Measurements from ENCODE around the gene UBE4B.
"Not testable (repeated sequence)": the region's sequence is repeated elsewhere in the genome, so short reads cannot be mapped to it uniquely, and the experiment has no call there.

The UBE4B gene

DNA sequence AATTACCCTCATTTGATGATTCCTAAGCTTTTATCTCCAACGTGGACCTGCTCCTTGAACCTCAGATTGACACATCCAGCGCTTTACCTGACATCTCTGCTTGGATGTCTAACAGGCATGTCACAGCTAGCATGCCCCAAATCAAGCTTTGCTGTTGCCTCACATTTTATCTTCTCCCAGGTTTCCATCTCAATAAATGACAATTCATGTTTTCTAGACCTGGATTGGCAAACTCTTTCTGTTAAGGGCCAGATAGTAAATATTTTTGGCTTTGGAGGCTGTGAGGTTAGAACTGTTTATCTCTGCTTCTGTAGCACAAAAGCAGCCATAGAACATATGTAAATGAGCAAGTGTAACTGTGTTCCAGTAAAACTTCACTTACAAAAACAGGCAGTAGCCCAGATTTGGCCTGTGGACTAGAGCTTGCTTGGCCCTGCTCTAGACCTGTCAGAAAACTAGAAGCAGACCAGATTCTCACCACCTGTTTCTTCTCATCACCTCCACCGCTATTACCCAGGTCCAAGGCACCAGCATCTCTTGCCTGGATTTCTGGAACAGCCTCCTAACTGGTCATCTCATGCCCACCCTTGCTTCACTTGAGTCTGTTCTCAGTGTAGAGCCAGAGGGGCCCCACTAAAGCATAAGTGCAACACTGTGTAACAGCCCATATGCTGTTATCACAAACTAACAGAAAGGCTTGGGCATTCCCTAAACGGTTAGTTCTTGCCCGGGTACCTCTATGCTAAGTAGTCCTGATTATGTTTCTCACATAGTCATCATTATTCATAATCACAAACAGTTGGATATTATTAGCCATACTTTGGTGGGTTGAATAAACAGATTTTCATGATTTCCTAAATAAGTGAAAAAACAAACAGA lies 42.3 kb downstream of the UBE4B start:
- Mint-ChIP-seq H3K27ac (no peak overlapping the region), H3K9me3 (no peaks in the 10 kb centered on the region), H3K4me3 (no peak overlapping the region), H3K27me3 (no peaks in the 10 kb centered on the region), H3K4me1 (peaks cover 18% of the 10 kb centered on the region)
- ATAC-seq: no peak
- no peak for DNase-seq

GRCh38 chr1:10075732-10076131 lies 43.0 kb downstream of the UBE4B start:
- no peaks in the 10 kb centered on the region for H3K27me3 Mint-ChIP-seq
- no peak overlapping the region for H3K27ac Mint-ChIP-seq
- no peaks in the 10 kb centered on the region for H3K9me3 Mint-ChIP-seq
- peaks cover 18% of the 10 kb centered on the region for H3K4me1 Mint-ChIP-seq
- DNase-seq: no peak
- no peak overlapping the region for H3K4me3 Mint-ChIP-seq
- ATAC-seq: no peak

DNA sequence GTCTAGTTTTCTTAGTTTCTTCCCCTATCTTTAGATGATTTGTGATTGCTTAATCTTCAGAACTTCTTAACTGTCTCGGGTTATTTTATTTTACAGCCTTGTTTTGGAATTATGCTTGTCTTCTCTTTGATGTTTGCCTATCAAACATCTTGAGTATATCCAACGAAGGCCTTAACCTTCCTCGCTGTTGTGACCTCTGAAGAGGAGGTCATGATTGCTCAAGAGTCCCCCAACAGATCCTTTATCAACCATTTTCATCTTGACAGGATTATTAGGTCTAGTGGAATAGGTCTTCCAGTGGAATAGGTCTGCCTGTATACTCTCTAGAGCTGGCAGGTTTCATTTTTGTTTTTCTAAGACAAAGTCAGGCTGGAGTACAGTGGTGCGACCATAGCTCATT lies 45.7 kb downstream of the UBE4B start:
- H3K9me3 Mint-ChIP-seq: no peaks in the 10 kb centered on the region
- ATAC-seq: no peak
- DNase-seq: no peak
- H3K4me3 Mint-ChIP-seq: no peak overlapping the region
- H3K27ac Mint-ChIP-seq: no peak overlapping the region
- H3K27me3 Mint-ChIP-seq: no peaks in the 10 kb centered on the region
- H3K4me1 Mint-ChIP-seq: peaks cover 18% of the 10 kb centered on the region

GRCh38 chr1:10080523-10080922 lies 47.8 kb downstream of the UBE4B start:
- Mint-ChIP-seq H3K9me3 (no peaks in the 10 kb centered on the region), H3K27me3 (no peaks in the 10 kb centered on the region)
- no peak for ATAC-seq

GRCh38 chr1:10082785-10083479 lies 50.2 kb downstream of the UBE4B start:
- no peak for DNase-seq
- H3K9me3 Mint-ChIP-seq: no peaks in the 10 kb centered on the region
- no peaks in the 10 kb centered on the region for H3K27me3 Mint-ChIP-seq
- no peak overlapping the region for H3K27ac Mint-ChIP-seq
- H3K4me1 Mint-ChIP-seq: no peaks in the 10 kb centered on the region
- no peak for ATAC-seq
- no peak overlapping the region for H3K4me3 Mint-ChIP-seq

More at GRCh38 chr1:10080523-10080922, 47.8 kb downstream of the UBE4B start:
- no peak for DNase-seq
- H3K27ac Mint-ChIP-seq: no peak overlapping the region
- H3K4me1 Mint-ChIP-seq: no peaks in the 10 kb centered on the region
- no peak overlapping the region for H3K4me3 Mint-ChIP-seq

DNA sequence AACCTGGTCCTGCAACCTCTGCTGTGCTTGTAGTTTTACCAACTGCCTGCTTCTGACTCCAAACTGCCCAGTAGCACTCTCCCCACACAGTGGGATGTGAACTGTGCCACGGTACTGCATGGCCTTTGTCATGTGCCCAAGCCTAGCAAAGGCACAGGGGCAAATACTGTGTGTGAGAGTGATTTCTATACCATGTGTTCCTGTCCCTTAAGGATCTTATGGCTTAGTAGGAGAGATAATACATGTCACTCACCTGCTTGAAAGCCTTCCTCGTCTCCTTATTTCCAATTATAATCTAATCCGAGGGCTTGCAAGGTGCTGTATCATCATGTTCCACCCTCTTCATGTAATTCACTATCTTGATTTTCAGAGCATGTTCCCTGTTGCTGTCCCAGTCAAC lies 51.3 kb downstream of the UBE4B start:
- ATAC-seq (no peak), DNase-seq (no peak)
- no peaks in the 10 kb centered on the region for H3K27me3 Mint-ChIP-seq
- no peaks in the 10 kb centered on the region for H3K4me1 Mint-ChIP-seq
- no peak overlapping the region for H3K27ac Mint-ChIP-seq
- H3K4me3 Mint-ChIP-seq: no peak overlapping the region
- no peaks in the 10 kb centered on the region for H3K9me3 Mint-ChIP-seq

GRCh38 chr1:10085076-10085475 lies 52.3 kb downstream of the UBE4B start:
- Mint-ChIP-seq H3K4me1 (no peaks in the 10 kb centered on the region), H3K27ac (no peak overlapping the region), H3K27me3 (no peaks in the 10 kb centered on the region), H3K9me3 (no peaks in the 10 kb centered on the region), H3K4me3 (no peak overlapping the region)
- no peak for ATAC-seq
- no peak for DNase-seq

GRCh38 chr1:10087210-10087609 lies 54.5 kb downstream of the UBE4B start:
- Mint-ChIP-seq H3K9me3 (no peaks in the 10 kb centered on the region), H3K27ac (no peak overlapping the region), H3K4me3 (no peak overlapping the region), H3K4me1 (no peaks in the 10 kb centered on the region), H3K27me3 (no peaks in the 10 kb centered on the region)
- no peak for DNase-seq
- ATAC-seq: no peak

DNA sequence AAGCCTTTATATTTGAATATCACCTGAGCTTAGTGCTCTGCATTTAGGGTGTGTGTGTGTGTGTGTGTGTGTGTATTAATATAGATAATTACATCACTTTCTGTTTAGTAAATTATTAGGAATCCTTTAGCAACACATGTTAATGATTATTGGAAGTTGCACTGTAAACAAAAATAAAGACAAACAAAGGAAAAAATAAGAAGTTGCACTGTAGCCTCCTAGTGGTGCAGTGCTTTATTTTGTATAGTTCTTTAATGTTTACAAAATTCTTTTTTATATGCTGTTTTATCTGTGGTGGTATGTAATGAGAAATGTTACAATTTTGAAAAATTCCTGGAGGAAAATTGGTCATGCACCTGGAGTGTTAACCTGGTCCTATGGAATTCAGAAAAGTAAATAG lies 69.2 kb downstream of the UBE4B start:
- no peaks in the 10 kb centered on the region for H3K27me3 Mint-ChIP-seq
- no peaks in the 10 kb centered on the region for H3K4me1 Mint-ChIP-seq
- DNase-seq (no peak), ATAC-seq (no peak)
- H3K4me3 Mint-ChIP-seq: no peak overlapping the region
- no peaks in the 10 kb centered on the region for H3K9me3 Mint-ChIP-seq
- H3K27ac Mint-ChIP-seq: no peak overlapping the region

- no peak overlapping the region for H3K4me3 Mint-ChIP-seq
- no peak for ATAC-seq
- H3K27ac Mint-ChIP-seq: no peak overlapping the region
- no peaks in the 10 kb centered on the region for H3K4me1 Mint-ChIP-seq
- no peaks in the 10 kb centered on the region for H3K9me3 Mint-ChIP-seq
- no peaks in the 10 kb centered on the region for H3K27me3 Mint-ChIP-seq
- no peak for DNase-seq
Observed at GRCh38 chr1:10103193-10103592, 70.4 kb downstream of the UBE4B start.

GRCh38 chr1:10104834-10105233 lies 72.1 kb downstream of the UBE4B start:
- no peak for DNase-seq
- Mint-ChIP-seq H3K27me3 (no peaks in the 10 kb centered on the region), H3K9me3 (no peaks in the 10 kb centered on the region), H3K4me3 (no peak overlapping the region), H3K27ac (no peak overlapping the region), H3K4me1 (no peaks in the 10 kb centered on the region)
- ATAC-seq: no peak

DNA sequence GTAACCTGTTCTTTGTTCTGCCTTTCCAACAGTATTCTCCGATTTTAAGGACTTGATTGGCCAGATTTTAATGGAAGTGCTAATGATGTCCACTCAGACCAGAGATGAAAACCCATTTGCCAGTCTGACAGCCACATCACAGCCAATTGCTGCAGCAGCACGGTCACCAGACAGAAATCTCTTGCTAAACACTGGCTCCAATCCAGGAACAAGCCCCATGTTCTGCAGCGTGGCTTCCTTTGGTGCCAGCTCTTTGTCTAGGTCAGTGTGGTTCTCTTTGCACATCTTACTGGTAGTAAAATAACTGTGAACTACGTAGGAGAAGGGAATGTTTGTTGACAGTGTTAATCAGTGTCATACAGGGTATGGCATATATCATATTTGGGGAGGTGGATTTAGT lies 72.7 kb downstream of the UBE4B start:
- DNase-seq: no peak
- Mint-ChIP-seq H3K27ac (no peak overlapping the region), H3K4me1 (no peaks in the 10 kb centered on the region), H3K27me3 (no peaks in the 10 kb centered on the region), H3K9me3 (no peaks in the 10 kb centered on the region), H3K4me3 (no peak overlapping the region)
- ATAC-seq: no peak

- H3K9me3 Mint-ChIP-seq: no peaks in the 10 kb centered on the region
- peak overlapping the region in 1 of 2 donors; percentile 37 for H3K27ac Mint-ChIP-seq
Observed at GRCh38 chr1:10106241-10106640, 73.5 kb downstream of the UBE4B start.

DNA sequence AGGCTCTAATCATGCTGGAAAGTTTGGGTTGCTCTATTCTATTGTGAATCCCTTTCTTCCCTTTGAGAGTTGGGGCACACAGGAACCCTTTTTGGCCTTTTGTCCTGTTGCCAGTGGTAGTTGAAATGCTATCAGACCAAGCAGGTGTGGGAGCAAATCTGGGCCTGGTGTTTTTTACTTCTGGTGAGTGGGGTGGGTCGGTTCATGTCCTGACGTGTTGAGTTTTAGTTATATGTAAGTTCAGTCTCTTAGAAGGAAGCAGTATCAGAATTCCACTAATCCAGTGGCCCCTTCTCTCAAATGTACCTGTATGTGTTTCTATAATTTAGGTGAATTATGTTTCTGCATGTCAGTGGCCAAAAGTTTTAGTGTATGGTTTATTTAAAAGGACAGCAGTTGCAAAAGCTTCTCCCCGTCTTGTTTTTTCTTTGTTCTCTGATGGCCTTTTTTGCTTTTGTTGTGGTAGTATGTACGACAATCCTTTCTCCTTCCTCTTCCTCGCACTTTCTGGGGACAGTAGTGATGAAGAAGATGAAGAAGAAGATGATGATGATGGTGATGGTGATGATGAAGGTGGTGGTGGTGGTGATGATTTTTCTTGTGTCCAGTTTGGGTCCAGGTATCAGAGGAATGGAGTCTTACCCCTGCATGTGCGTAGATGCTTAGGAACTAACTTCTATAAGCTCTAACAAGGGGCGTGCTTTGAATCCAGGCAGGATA lies 74.2 kb downstream of the UBE4B start:
- Mint-ChIP-seq H3K4me3 (no peak overlapping the region), H3K27ac (no peak overlapping the region), H3K4me1 (no peaks in the 10 kb centered on the region), H3K27me3 (no peaks in the 10 kb centered on the region), H3K9me3 (no peaks in the 10 kb centered on the region)
- DNase-seq (no peak), ATAC-seq (no peak)

More at GRCh38 chr1:10106241-10106640, 73.5 kb downstream of the UBE4B start:
- Mint-ChIP-seq H3K4me3 (no peak overlapping the region), H3K4me1 (no peaks in the 10 kb centered on the region), H3K27me3 (no peaks in the 10 kb centered on the region)
- DNase-seq: no peak
- no peak for ATAC-seq

GRCh38 chr1:10107476-10107847 lies 74.7 kb downstream of the UBE4B start:
- H3K27me3 Mint-ChIP-seq, DNase-seq, H3K9me3 Mint-ChIP-seq, H3K27ac Mint-ChIP-seq, ATAC-seq, H3K4me3 Mint-ChIP-seq, H3K4me1 Mint-ChIP-seq: not testable (repeated sequence)

GRCh38 chr1:10108134-10108663 lies 75.4 kb downstream of the UBE4B start:
- ATAC-seq: no peak
- no peaks in the 10 kb centered on the region for H3K4me1 Mint-ChIP-seq
- no peak for DNase-seq
- no peak overlapping the region for H3K4me3 Mint-ChIP-seq
- H3K27ac Mint-ChIP-seq: no peak overlapping the region
- H3K27me3 Mint-ChIP-seq: no peaks in the 10 kb centered on the region
- no peaks in the 10 kb centered on the region for H3K9me3 Mint-ChIP-seq
